DND-41 (cell line): ENCODE results near the gene NEK8.

ENCODE experiments used
- EZH2 ChIP-seq: IDR thresholded peaks from 3 replicates; pipeline ENCODE4 v1.6.1; 2012; ENCODE audit warnings: borderline replicate concordance, low read depth, mild to moderate bottlenecking, moderate library complexity, low read length, inconsistent platforms; ENCODE audit not compliant: severe bottlenecking
- TF ChIP-seq, protein P1 (sequence below): IDR thresholded peaks from 2 replicates; pipeline ENCODE4 v1.5.1; 2012; ENCODE audit warnings: borderline replicate concordance, low read length, moderate library complexity, mild to moderate bottlenecking; ENCODE audit not compliant: poor library complexity, severe bottlenecking; ENCODE audit errors: extremely low read depth

- TF ChIP-seq, protein P1, sequence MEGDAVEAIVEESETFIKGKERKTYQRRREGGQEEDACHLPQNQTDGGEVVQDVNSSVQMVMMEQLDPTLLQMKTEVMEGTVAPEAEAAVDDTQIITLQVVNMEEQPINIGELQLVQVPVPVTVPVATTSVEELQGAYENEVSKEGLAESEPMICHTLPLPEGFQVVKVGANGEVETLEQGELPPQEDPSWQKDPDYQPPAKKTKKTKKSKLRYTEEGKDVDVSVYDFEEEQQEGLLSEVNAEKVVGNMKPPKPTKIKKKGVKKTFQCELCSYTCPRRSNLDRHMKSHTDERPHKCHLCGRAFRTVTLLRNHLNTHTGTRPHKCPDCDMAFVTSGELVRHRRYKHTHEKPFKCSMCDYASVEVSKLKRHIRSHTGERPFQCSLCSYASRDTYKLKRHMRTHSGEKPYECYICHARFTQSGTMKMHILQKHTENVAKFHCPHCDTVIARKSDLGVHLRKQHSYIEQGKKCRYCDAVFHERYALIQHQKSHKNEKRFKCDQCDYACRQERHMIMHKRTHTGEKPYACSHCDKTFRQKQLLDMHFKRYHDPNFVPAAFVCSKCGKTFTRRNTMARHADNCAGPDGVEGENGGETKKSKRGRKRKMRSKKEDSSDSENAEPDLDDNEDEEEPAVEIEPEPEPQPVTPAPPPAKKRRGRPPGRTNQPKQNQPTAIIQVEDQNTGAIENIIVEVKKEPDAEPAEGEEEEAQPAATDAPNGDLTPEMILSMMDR: peak; percentile 20
- TF ChIP-seq EZH2: no peak
Observed at GRCh38 chr17:28684963-28685362, 43.6 kb upstream of the NEK8 start.
